Epithelial cell of esophagus (primary cell): ENCODE measurements around the gene C4B.
"Not testable (repeated sequence)": the region's sequence is repeated elsewhere in the genome, so short reads cannot be mapped to it uniquely, and the experiment has no call there.

Experiments used
- DNase-seq: peaks from one replicate; pipeline ENCODE4 v3.0.0; 2010; ENCODE audit warnings: low read depth
- H3K4me3 ChIP-seq: 2 replicates; pipeline ENCODE4 v1.5.1; 2011; ENCODE audit warnings: mild to moderate bottlenecking, low read length, control low read depth

C4B gene

GRCh38 chr6:32005991-32006529 lies 8.5 kb upstream of the C4B start:
- DNase-seq, H3K4me3 ChIP-seq: not testable (repeated sequence)

GRCh38 chr6:32007086-32007485 lies 7.5 kb upstream of the C4B start:
- DNase-seq, H3K4me3 ChIP-seq: not testable (repeated sequence)

- H3K4me3 ChIP-seq, DNase-seq: not testable (repeated sequence)
Measured at GRCh38 chr6:32008037-32008436, 6.6 kb upstream of the C4B start.

GRCh38 chr6:32008616-32009015 lies 6.0 kb upstream of the C4B start:
- H3K4me3 ChIP-seq, DNase-seq: not testable (repeated sequence)

- H3K4me3 ChIP-seq, DNase-seq: not testable (repeated sequence)
Measured at GRCh38 chr6:32009537-32009936, 5.1 kb upstream of the C4B start.

GRCh38 chr6:32010856-32011530 lies 3.6 kb upstream of the C4B start:
- DNase-seq, result not testable (repeated sequence)

GRCh38 chr6:32012941-32013617 lies 1.5 kb upstream of the C4B start:
- H3K4me3 ChIP-seq, DNase-seq: not testable (repeated sequence)

More at GRCh38 chr6:32010856-32011530, 3.6 kb upstream of the C4B start:
- H3K4me3 ChIP-seq, result not testable (repeated sequence)

- H3K4me3 ChIP-seq, DNase-seq: not testable (repeated sequence)
Measured at GRCh38 chr6:32013738-32014137, 857 bp upstream of the C4B start.

GRCh38 chr6:32022100-32022499 lies 7.5 kb downstream of the C4B start:
- H3K4me3 ChIP-seq, DNase-seq: not testable (repeated sequence)

- not testable (repeated sequence) for DNase-seq
Measured at GRCh38 chr6:32028631-32029030, 14.0 kb downstream of the C4B start.

GRCh38 chr6:32029553-32029952 lies 15.0 kb downstream of the C4B start:
- DNase-seq, H3K4me3 ChIP-seq: not testable (repeated sequence)

More at GRCh38 chr6:32028631-32029030, 14.0 kb downstream of the C4B start:
- H3K4me3 ChIP-seq, result not testable (repeated sequence)

- not testable (repeated sequence) for H3K4me3 ChIP-seq, DNase-seq
Measured at GRCh38 chr6:32035283-32036013, 20.9 kb downstream of the C4B start.

GRCh38 chr6:32037136-32037535 lies 22.5 kb downstream of the C4B start:
- H3K4me3 ChIP-seq, DNase-seq: not testable (repeated sequence)

- not testable (repeated sequence) for H3K4me3 ChIP-seq, DNase-seq
Measured at GRCh38 chr6:32037598-32038524, 23.3 kb downstream of the C4B start, which contains the start of gene CYP21A2. TSS of gene CYP21A2 (plus strand) at chr6:32038415. CDS start at chr6:32038423, 8 bp downstream.

GRCh38 chr6:32038878-32039277 lies 24.3 kb downstream of the C4B start:
- not testable (repeated sequence) for DNase-seq, H3K4me3 ChIP-seq

- not testable (repeated sequence) for H3K4me3 ChIP-seq, DNase-seq
Measured at GRCh38 chr6:32039321-32040274, 25.0 kb downstream of the C4B start.

GRCh38 chr6:32040299-32041049 lies 25.9 kb downstream of the C4B start:
- not testable (repeated sequence) for DNase-seq, H3K4me3 ChIP-seq
